ENCODE data around the gene AACS.
"Not testable (repeated sequence)": the region's sequence is repeated elsewhere in the genome, so short reads cannot be mapped to it uniquely, and the experiment has no call there.

AACS gene

GRCh38 chr12:125021771-125022170 is 43.5 kb upstream of the AACS start:
- no peak for DNase-seq (ENCODE audit: extremely low spot score)
- ChIA-PET POLR2A (no interaction called here), CTCF (no interaction called here)
- TF ChIP-seq CTBP1 (IDR thresholded peaks at IDR 0.05; ENCODE audit: borderline replicate concordance): no peak
- TF ChIP-seq ZNF384 (IDR thresholded peaks at IDR 0.05): no peak
- TF ChIP-seq FOXA1 (IDR thresholded peaks at IDR 0.05): no peak
- no peak for TF ChIP-seq HDGF (IDR thresholded peaks at IDR 0.05; ENCODE audit: borderline replicate concordance)
- no peak for TF ChIP-seq SUZ12 (IDR thresholded peaks at IDR 0.05)
- TF ChIP-seq LEF1 (IDR thresholded peaks at IDR 0.05; ENCODE audit: borderline replicate concordance): no peak
- TF ChIP-seq TARDBP (IDR thresholded peaks at IDR 0.05): no peak
- no peak for TF ChIP-seq NFRKB (IDR thresholded peaks at IDR 0.05)
- TF ChIP-seq ELF4 (IDR thresholded peaks at IDR 0.05): no peak
- TF ChIP-seq L3MBTL2 (conservative IDR thresholded peaks at IDR 0.05): no peak
- TF ChIP-seq SP1 (IDR thresholded peaks at IDR 0.05): no peak
- TF ChIP-seq PKNOX1 (IDR thresholded peaks at IDR 0.05): no peak
- TF ChIP-seq BHLHE40 (IDR thresholded peaks at IDR 0.05; ENCODE audit: borderline replicate concordance): no peak
- TF ChIP-seq FOXM1 (IDR thresholded peaks at IDR 0.05; ENCODE audit: borderline replicate concordance): no peak

GRCh38 chr12:125023065-125023464 is 42.2 kb upstream of the AACS start:
- CTCF ChIA-PET: no interaction called here
- POLR2A ChIA-PET: no interaction called here

GRCh38 chr12:125024949-125025563 is 40.2 kb upstream of the AACS start:
- DNase-seq (ENCODE audit: extremely low spot score): no peak
- TF ChIP-seq FOXM1 (IDR thresholded peaks at IDR 0.05; ENCODE audit: borderline replicate concordance): no peak
- no peak for TF ChIP-seq FOXK2 (IDR thresholded peaks at IDR 0.05)
- TF ChIP-seq TARDBP (IDR thresholded peaks at IDR 0.05): no peak
- TF ChIP-seq ARNT (IDR thresholded peaks at IDR 0.05): no peak
- no peak for TF ChIP-seq ELF4 (IDR thresholded peaks at IDR 0.05)
- TF ChIP-seq CTBP1 (IDR thresholded peaks at IDR 0.05; ENCODE audit: borderline replicate concordance): no peak
- TF ChIP-seq BHLHE40 (IDR thresholded peaks at IDR 0.05; ENCODE audit: borderline replicate concordance): no peak
- TF ChIP-seq L3MBTL2 (conservative IDR thresholded peaks at IDR 0.05): no peak
- no peak for TF ChIP-seq FOXA1 (IDR thresholded peaks at IDR 0.05)
- TF ChIP-seq LEF1 (IDR thresholded peaks at IDR 0.05; ENCODE audit: borderline replicate concordance): no peak
- no peak for TF ChIP-seq SUZ12 (IDR thresholded peaks at IDR 0.05)
- TF ChIP-seq SP1 (IDR thresholded peaks at IDR 0.05): no peak
- POLR2A ChIA-PET: no interaction called here
- CTCF ChIA-PET: no interaction called here

More at GRCh38 chr12:125023065-125023464, 42.2 kb upstream of the AACS start:
- DNase-seq (ENCODE audit: extremely low spot score): no peak
- TF ChIP-seq LEF1 (IDR thresholded peaks at IDR 0.05; ENCODE audit: borderline replicate concordance): no peak
- no peak for TF ChIP-seq FOXM1 (IDR thresholded peaks at IDR 0.05; ENCODE audit: borderline replicate concordance)
- no peak for TF ChIP-seq CTBP1 (IDR thresholded peaks at IDR 0.05; ENCODE audit: borderline replicate concordance)
- TF ChIP-seq ARNT (IDR thresholded peaks at IDR 0.05): no peak
- no peak for TF ChIP-seq ZNF384 (IDR thresholded peaks at IDR 0.05)
- no peak for TF ChIP-seq ELF4 (IDR thresholded peaks at IDR 0.05)
- TF ChIP-seq TARDBP (IDR thresholded peaks at IDR 0.05): no peak
- no peak for TF ChIP-seq HDGF (IDR thresholded peaks at IDR 0.05; ENCODE audit: borderline replicate concordance)
- TF ChIP-seq SUZ12 (IDR thresholded peaks at IDR 0.05): no peak
- no peak for TF ChIP-seq L3MBTL2 (conservative IDR thresholded peaks at IDR 0.05)
- no peak for TF ChIP-seq BHLHE40 (IDR thresholded peaks at IDR 0.05; ENCODE audit: borderline replicate concordance)
- no peak for TF ChIP-seq PKNOX1 (IDR thresholded peaks at IDR 0.05)
- TF ChIP-seq NFRKB (IDR thresholded peaks at IDR 0.05): no peak
- no peak for TF ChIP-seq SP1 (IDR thresholded peaks at IDR 0.05)
- no peak for TF ChIP-seq FOXA1 (IDR thresholded peaks at IDR 0.05)
- TF ChIP-seq FOXK2 (IDR thresholded peaks at IDR 0.05): no peak

- POLR2A ChIA-PET: no interaction called here
- DNase-seq (ENCODE audit: extremely low spot score): no peak
- TF ChIP-seq ZNF384 (IDR thresholded peaks at IDR 0.05) (no peak), NFRKB (IDR thresholded peaks at IDR 0.05) (no peak)
- CTCF ChIA-PET: no interaction called here
Observed at GRCh38 chr12:125025606-125026235, 39.5 kb upstream of the AACS start.

- no peak for DNase-seq (ENCODE audit: extremely low spot score)
- ChIA-PET POLR2A (no interaction called here), CTCF (interaction anchor here (0.7 kb wide), 1 partner anchor 14 kb away, joined by 3 read pairs; no protein-coding TSS in a partner anchor)
- no peak for TF ChIP-seq FOXA1 (IDR thresholded peaks at IDR 0.05)
Observed at GRCh38 chr12:125028106-125028505, 37.1 kb upstream of the AACS start.

- DNase-seq (ENCODE audit: extremely low spot score): no peak
- no peak for TF ChIP-seq FOXM1 (IDR thresholded peaks at IDR 0.05; ENCODE audit: borderline replicate concordance)
- ChIA-PET CTCF (no interaction called here), POLR2A (no interaction called here)
Observed at GRCh38 chr12:125029761-125030358, 35.4 kb upstream of the AACS start.

GRCh38 chr12:125031471-125031870 is 33.8 kb upstream of the AACS start:
- DNase-seq (ENCODE audit: extremely low spot score); CTCF ChIA-PET; POLR2A ChIA-PET: not testable (repeated sequence)
